Measurements from ENCODE around the gene ELK3. TPM values are rescaled to one million over a fixed set of nuclear protein-coding genes. Genes with fewer than 3 reads are reported as not detected.

The ELK3 gene
- total and polyA plus RNA-seq, 4 donors, result 9.1 to 68.5 (median 40.3) TPM

GRCh38 chr12:96166765-96167164 lies 27.4 kb upstream of the ELK3 start:
- Histone ChIP-seq H3K9me3 (ENCODE audit: control insufficient read depth in 4 of 4, insufficient read depth in 3 of 4, low read length in 3 of 4) (peaks cover 0 to 4% (median 0%) of the 10 kb centered on the region in 4 donors), H3K4me1 (ENCODE audit: control insufficient read depth in 5 of 5, insufficient read depth in 5 of 5, low read length in 5 of 5) (peaks cover 0 to 8% (median 0%) of the 10 kb centered on the region in 5 donors), H3K9ac (ENCODE audit: insufficient read depth in 1 of 2, low read length in 2 of 2) (no peak overlapping the region), H3K27me3 (ENCODE audit: control insufficient read depth in 3 of 3, insufficient read depth in 3 of 3, low read length in 2 of 3) (no peaks in the 10 kb centered on the region), H3K4me3 (no peak overlapping the region), H3K27ac (ENCODE audit: low read depth in 1 of 2, low read length in 1 of 2) (peak overlapping the region; percentile 13 to 76), H3K36me3 (ENCODE audit: control insufficient read depth in 4 of 4, insufficient read depth in 4 of 4, low read length in 4 of 4) (no peaks in the 10 kb centered on the region)
- no peak for DNase-seq
- TF ChIP-seq CTCF (IDR thresholded peaks at IDR 0.05; ENCODE audit: control extremely low read depth, extremely low read depth), result no peak
- ATAC-seq (ENCODE audit: insufficient read depth, low FRiP score), result no peak
- 87 to 91% methylated on average over 2 of the region's 2 CpGs for WGBS, 2 donors

GRCh38 chr12:96167492-96167891 lies 26.7 kb upstream of the ELK3 start:
- Histone ChIP-seq H3K4me3 (no peak overlapping the region), H3K9ac (ENCODE audit: insufficient read depth in 1 of 2, low read length in 2 of 2) (no peak overlapping the region), H3K4me1 (ENCODE audit: control insufficient read depth in 5 of 5, insufficient read depth in 5 of 5, low read length in 5 of 5) (peaks cover 0 to 8% (median 3%) of the 10 kb centered on the region in 5 donors), H3K27ac (ENCODE audit: low read depth in 1 of 2, low read length in 1 of 2) (peak overlapping the region in 1 of 2 donors; percentile 13), H3K36me3 (ENCODE audit: control insufficient read depth in 4 of 4, insufficient read depth in 4 of 4, low read length in 4 of 4) (no peaks in the 10 kb centered on the region), H3K9me3 (ENCODE audit: control insufficient read depth in 4 of 4, insufficient read depth in 3 of 4, low read length in 3 of 4) (peaks cover 0 to 4% (median 0%) of the 10 kb centered on the region in 4 donors), H3K27me3 (ENCODE audit: control insufficient read depth in 3 of 3, insufficient read depth in 3 of 3, low read length in 2 of 3) (no peaks in the 10 kb centered on the region)
- 79 to 92% methylated on average over 1 of the region's 1 CpG for WGBS, 2 donors
- DNase-seq, result no peak
- no peak for TF ChIP-seq CTCF (IDR thresholded peaks at IDR 0.05; ENCODE audit: control extremely low read depth, extremely low read depth)
- no peak for ATAC-seq (ENCODE audit: insufficient read depth, low FRiP score)

GRCh38 chr12:96170328-96170727 lies 23.8 kb upstream of the ELK3 start:
- TF ChIP-seq CTCF (IDR thresholded peaks at IDR 0.05; ENCODE audit: control extremely low read depth, extremely low read depth), result no peak
- no peaks in the 10 kb centered on the region for H3K27me3 ChIP-seq (ENCODE audit: control insufficient read depth in 3 of 3, insufficient read depth in 3 of 3, low read length in 2 of 3)
- H3K4me3 ChIP-seq, result no peak overlapping the region
- H3K9ac ChIP-seq (ENCODE audit: insufficient read depth in 1 of 2, low read length in 2 of 2), result no peak overlapping the region
- DNase-seq (peak in 1 of 3 donors; percentile 24), ATAC-seq (ENCODE audit: insufficient read depth, low FRiP score) (no peak)
- H3K4me1 ChIP-seq (ENCODE audit: control insufficient read depth in 5 of 5, insufficient read depth in 5 of 5, low read length in 5 of 5), result peaks cover 0 to 6% (median 1%) of the 10 kb centered on the region in 5 donors
- H3K9me3 ChIP-seq (ENCODE audit: control insufficient read depth in 4 of 4, insufficient read depth in 3 of 4, low read length in 3 of 4), result no peaks in the 10 kb centered on the region
- H3K27ac ChIP-seq (ENCODE audit: low read depth in 1 of 2, low read length in 1 of 2), result peak overlapping the region in 1 of 2 donors; percentile 34
- H3K36me3 ChIP-seq (ENCODE audit: control insufficient read depth in 4 of 4, insufficient read depth in 4 of 4, low read length in 4 of 4), result no peaks in the 10 kb centered on the region
- WGBS, 2 donors, result 13 to 34% methylated on average over 9 of the region's 9 CpGs

GRCh38 chr12:96170762-96171161 lies 23.4 kb upstream of the ELK3 start:
- Histone ChIP-seq H3K9ac (ENCODE audit: insufficient read depth in 1 of 2, low read length in 2 of 2) (no peak overlapping the region), H3K9me3 (ENCODE audit: control insufficient read depth in 4 of 4, insufficient read depth in 3 of 4, low read length in 3 of 4) (peaks cover 0 to under 1% (median 0%) of the 10 kb centered on the region in 4 donors), H3K27me3 (ENCODE audit: control insufficient read depth in 3 of 3, insufficient read depth in 3 of 3, low read length in 2 of 3) (no peaks in the 10 kb centered on the region), H3K4me3 (no peak overlapping the region), H3K36me3 (ENCODE audit: control insufficient read depth in 4 of 4, insufficient read depth in 4 of 4, low read length in 4 of 4) (no peaks in the 10 kb centered on the region), H3K4me1 (ENCODE audit: control insufficient read depth in 5 of 5, insufficient read depth in 5 of 5, low read length in 5 of 5) (peaks cover 0 to 6% (median 1%) of the 10 kb centered on the region in 5 donors), H3K27ac (ENCODE audit: low read depth in 1 of 2, low read length in 1 of 2) (peak overlapping the region in 1 of 2 donors; percentile 34)
- TF ChIP-seq CTCF (IDR thresholded peaks at IDR 0.05; ENCODE audit: control extremely low read depth, extremely low read depth), result no peak
- no peak for ATAC-seq (ENCODE audit: insufficient read depth, low FRiP score)
- no peak for DNase-seq
- 66 to 70% methylated on average over 5 of the region's 5 CpGs for WGBS, 2 donors
